ENCODE measurements around the gene FCN3. TPM values are rescaled to one million over a fixed set of nuclear protein-coding genes. Genes with fewer than 3 reads are reported as not detected.
A peak's percentile ranks its signal among the peaks of the same experiment; 100 is the strongest.

FCN3 gene
- total RNA-seq, 3 donors from 2014 or later (not counting 1 experiment from before 2014, with no cell fraction given), result not detected

DNA sequence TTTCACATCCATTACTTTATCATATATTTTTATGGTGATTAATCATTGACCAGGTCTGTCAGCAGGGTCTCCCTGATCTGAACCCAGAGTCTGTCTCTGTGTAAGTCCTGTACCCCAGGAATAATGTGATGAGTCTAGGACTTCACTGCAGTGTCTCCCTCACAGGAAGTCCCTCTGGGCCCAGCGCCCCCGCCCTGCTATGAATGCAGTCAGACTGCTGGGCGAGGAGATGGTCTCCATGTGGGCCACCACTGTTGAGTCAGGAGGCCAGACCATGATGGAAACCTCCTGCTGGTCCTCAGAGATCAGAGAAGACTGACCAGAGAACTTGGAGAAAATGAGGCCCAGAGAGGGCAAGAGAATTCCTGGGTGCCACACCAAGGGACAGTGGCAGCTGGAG lies 43.2 kb downstream of the FCN3 start:
- no peaks in the 10 kb centered on the region for H3K36me3 Mint-ChIP-seq
- 80% methylated on average over 3 of the region's 3 CpGs for WGBS (ENCODE audit: insufficient coverage)
- Histone ChIP-seq H3K36me3 (ENCODE audit: control insufficient read depth, insufficient read depth, low read length) (peaks cover 64% of the 10 kb centered on the region), H3K4me1 (ENCODE audit: control insufficient read depth, insufficient read depth, low read length) (peaks cover 21% of the 10 kb centered on the region), H3K4me3 (ENCODE audit: low read length) (no peak overlapping the region), H3K27ac (ENCODE audit: low read length) (no peak overlapping the region), H3K9me3 (ENCODE audit: control insufficient read depth, insufficient read depth, low read length) (no peaks in the 10 kb centered on the region), H3K27me3 (ENCODE audit: control insufficient read depth, insufficient read depth, low read length) (no peaks in the 10 kb centered on the region)
- H3K27ac Mint-ChIP-seq, result peak overlapping the region; percentile 69 to 78
- H3K27me3 Mint-ChIP-seq (ENCODE audit: low read depth in 2 of 2), result no peaks in the 10 kb centered on the region
- ATAC-seq (no peak), DNase-seq (no peak)
- no peak overlapping the region for H3K4me3 Mint-ChIP-seq
- TF ChIP-seq CTCF (IDR thresholded peaks at IDR 0.05), result no peak
- intact Hi-C loops (cut with micrococcal nuclease), result no loop called here
- H3K4me1 Mint-ChIP-seq, result peaks cover 34 to 49% of the 10 kb centered on the region in 2 donors
- no peaks in the 10 kb centered on the region for H3K9me3 Mint-ChIP-seq

- Mint-ChIP-seq H3K27ac (peak overlapping the region; percentile 69 to 78), H3K27me3 (ENCODE audit: low read depth in 2 of 2) (no peaks in the 10 kb centered on the region), H3K4me3 (no peak overlapping the region), H3K36me3 (no peaks in the 10 kb centered on the region), H3K9me3 (no peaks in the 10 kb centered on the region), H3K4me1 (peaks cover 39 to 54% of the 10 kb centered on the region in 2 donors)
- no peak for ATAC-seq
- Histone ChIP-seq H3K27ac (ENCODE audit: low read length) (no peak overlapping the region), H3K36me3 (ENCODE audit: control insufficient read depth, insufficient read depth, low read length) (peaks cover 63% of the 10 kb centered on the region), H3K4me3 (ENCODE audit: low read length) (no peak overlapping the region), H3K27me3 (ENCODE audit: control insufficient read depth, insufficient read depth, low read length) (no peaks in the 10 kb centered on the region), H3K4me1 (ENCODE audit: control insufficient read depth, insufficient read depth, low read length) (peaks cover 21% of the 10 kb centered on the region), H3K9me3 (ENCODE audit: control insufficient read depth, insufficient read depth, low read length) (no peaks in the 10 kb centered on the region)
- no peak for DNase-seq
- TF ChIP-seq CTCF (IDR thresholded peaks at IDR 0.05), result no peak
- intact Hi-C loops (cut with micrococcal nuclease), result no loop called here
- WGBS (ENCODE audit: insufficient coverage), result 92% methylated on average over 8 of the region's 8 CpGs
Observed at GRCh38 chr1:27330786-27331185, 43.8 kb downstream of the FCN3 start.

DNA sequence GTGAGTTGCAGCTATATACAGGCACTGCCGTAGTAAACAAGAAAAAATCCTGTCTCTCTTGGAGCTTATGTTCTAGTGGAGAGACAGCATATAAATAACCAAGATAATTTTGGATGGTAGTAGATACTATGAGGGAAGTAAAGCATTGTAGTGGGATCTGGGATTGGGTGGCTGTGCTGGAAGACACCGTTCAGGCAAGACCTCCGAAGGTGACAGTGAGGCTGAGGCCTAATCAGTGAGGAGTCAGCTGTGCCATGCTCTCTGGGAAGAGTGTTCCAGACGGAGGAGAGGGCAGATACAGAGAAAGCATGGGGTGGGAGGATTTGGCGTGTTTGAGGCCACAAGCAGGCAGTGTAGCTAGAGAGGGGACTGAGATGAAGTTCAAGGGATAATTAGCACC lies 46.7 kb downstream of the FCN3 start:
- Histone ChIP-seq H3K4me3 (ENCODE audit: low read length) (no peak overlapping the region), H3K4me1 (ENCODE audit: control insufficient read depth, insufficient read depth, low read length) (peaks cover 23% of the 10 kb centered on the region), H3K27me3 (ENCODE audit: control insufficient read depth, insufficient read depth, low read length) (no peaks in the 10 kb centered on the region), H3K9me3 (ENCODE audit: control insufficient read depth, insufficient read depth, low read length) (no peaks in the 10 kb centered on the region), H3K27ac (ENCODE audit: low read length) (no peak overlapping the region), H3K36me3 (ENCODE audit: control insufficient read depth, insufficient read depth, low read length) (peaks cover 50% of the 10 kb centered on the region)
- ATAC-seq, result no peak
- H3K9me3 Mint-ChIP-seq, result no peaks in the 10 kb centered on the region
- H3K4me3 Mint-ChIP-seq, result no peak overlapping the region
- no peaks in the 10 kb centered on the region for H3K36me3 Mint-ChIP-seq
- peaks cover 55 to 70% of the 10 kb centered on the region in 2 donors for H3K4me1 Mint-ChIP-seq
- H3K27me3 Mint-ChIP-seq (ENCODE audit: low read depth in 2 of 2), result no peaks in the 10 kb centered on the region
- no peak for TF ChIP-seq CTCF (IDR thresholded peaks at IDR 0.05)
- peak overlapping the region; percentile 14 to 19 for H3K27ac Mint-ChIP-seq
- no peak for DNase-seq
- intact Hi-C loops (cut with micrococcal nuclease), result no loop called here
- WGBS (ENCODE audit: insufficient coverage), result 97% methylated on average over 5 of the region's 5 CpGs

GRCh38 chr1:27325286-27325685 lies 49.3 kb downstream of the FCN3 start:
- Mint-ChIP-seq H3K27ac (no peak overlapping the region), H3K36me3 (no peaks in the 10 kb centered on the region), H3K9me3 (no peaks in the 10 kb centered on the region), H3K4me3 (no peak overlapping the region), H3K27me3 (ENCODE audit: low read depth in 2 of 2) (no peaks in the 10 kb centered on the region), H3K4me1 (peaks cover 51 to 66% of the 10 kb centered on the region in 2 donors)
- no peak for ATAC-seq
- Histone ChIP-seq H3K27me3 (ENCODE audit: control insufficient read depth, insufficient read depth, low read length) (no peaks in the 10 kb centered on the region), H3K27ac (ENCODE audit: low read length) (no peak overlapping the region), H3K36me3 (ENCODE audit: control insufficient read depth, insufficient read depth, low read length) (peaks cover 33% of the 10 kb centered on the region), H3K4me1 (ENCODE audit: control insufficient read depth, insufficient read depth, low read length) (peaks cover 16% of the 10 kb centered on the region), H3K9me3 (ENCODE audit: control insufficient read depth, insufficient read depth, low read length) (no peaks in the 10 kb centered on the region), H3K4me3 (ENCODE audit: low read length) (no peak overlapping the region)
- no peak for TF ChIP-seq CTCF (IDR thresholded peaks at IDR 0.05)
- intact Hi-C loops (cut with micrococcal nuclease), result no loop called here
- 97% methylated on average over 15 of the region's 15 CpGs for WGBS (ENCODE audit: insufficient coverage)
- DNase-seq, result no peak
